GM18502 (cell line): ENCODE data around the gene ZNF83.
"Not testable (repeated sequence)": the region's sequence is repeated elsewhere in the genome, so short reads cannot be mapped to it uniquely, and the experiment has no call there.

ENCODE experiments used
- ATAC-seq: cut with Tn5 transposase; IDR thresholded peaks from one replicate; pipeline ENCODE4 v1.9.1; 2021; ENCODE audit warnings: mild to moderate bottlenecking; ENCODE audit not compliant: unreplicated experiment, poor library complexity

ZNF83 gene

GRCh38 chr19:52637718-52638585 lies at the start of gene ZNF83:
ZNF83 (minus strand) TSS chr19:52638355.
- peak; percentile 92 for ATAC-seq

GRCh38 chr19:52687684-52688083 lies 49.5 kb upstream of the ZNF83 start:
- no peak for ATAC-seq

- ATAC-seq, result no peak
Observed at GRCh38 chr19:52685811-52686210, 47.7 kb upstream of the ZNF83 start.

DNA sequence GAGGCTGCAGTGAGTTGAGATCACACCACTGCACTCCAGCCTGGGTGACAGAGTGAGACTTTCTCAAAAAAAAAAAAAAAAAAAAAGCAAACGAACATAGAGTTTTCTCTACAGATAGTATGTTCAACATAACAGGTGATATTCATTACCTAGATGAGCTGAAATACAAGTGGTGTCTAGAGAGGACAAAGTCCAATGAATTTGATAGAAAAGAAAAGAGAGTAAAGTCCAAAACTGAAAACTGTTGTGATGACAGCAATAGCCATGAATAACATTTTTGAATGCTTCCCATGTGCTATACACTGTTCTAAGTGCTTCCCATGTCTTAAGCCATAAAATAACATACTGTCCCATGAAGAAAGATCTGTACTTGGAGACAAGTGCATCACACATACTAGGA lies 43.1 kb upstream of the ZNF83 start:
- ATAC-seq, result not testable (repeated sequence)

DNA sequence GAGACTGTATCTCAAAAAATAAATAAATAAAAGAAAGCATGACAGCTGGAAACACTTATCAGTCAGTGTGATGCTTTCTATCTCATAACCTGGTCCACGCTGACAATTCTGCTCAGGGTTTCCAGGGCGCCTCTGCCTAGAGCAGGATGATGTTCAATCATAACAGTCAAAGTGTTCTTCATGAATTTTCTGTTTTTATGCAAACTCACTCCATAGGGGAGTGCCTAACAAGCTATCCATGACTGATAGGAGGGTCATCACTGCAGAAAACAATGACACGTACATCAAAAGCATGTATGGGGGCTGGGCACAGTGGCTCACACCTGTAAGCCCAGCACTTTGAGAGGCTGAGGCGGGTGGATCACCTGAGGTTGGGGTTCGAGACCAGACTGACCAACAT lies 41.4 kb upstream of the ZNF83 start:
- ATAC-seq, result no peak

GRCh38 chr19:52675239-52675638 lies 37.1 kb upstream of the ZNF83 start:
- not testable (repeated sequence) for ATAC-seq

DNA sequence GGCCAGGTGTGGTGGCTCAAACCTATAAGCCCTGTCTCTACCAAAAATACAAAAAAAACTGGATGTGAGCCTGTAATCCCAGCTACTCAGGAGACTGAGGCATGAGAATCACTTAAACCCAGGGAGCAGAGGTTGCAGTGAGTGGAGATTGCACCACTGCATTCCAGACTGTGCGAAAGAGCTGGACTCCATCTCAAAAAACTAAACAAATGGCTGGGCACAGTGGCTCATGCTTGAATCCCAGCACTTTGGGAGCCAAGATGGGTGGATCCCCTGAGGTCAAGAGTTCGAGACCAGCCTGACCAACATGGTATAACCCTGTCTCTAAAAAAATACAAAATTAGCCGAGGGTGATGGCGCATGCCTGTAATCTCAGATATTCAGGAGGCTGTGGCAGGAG lies 34.9 kb upstream of the ZNF83 start:
- no peak for ATAC-seq

DNA sequence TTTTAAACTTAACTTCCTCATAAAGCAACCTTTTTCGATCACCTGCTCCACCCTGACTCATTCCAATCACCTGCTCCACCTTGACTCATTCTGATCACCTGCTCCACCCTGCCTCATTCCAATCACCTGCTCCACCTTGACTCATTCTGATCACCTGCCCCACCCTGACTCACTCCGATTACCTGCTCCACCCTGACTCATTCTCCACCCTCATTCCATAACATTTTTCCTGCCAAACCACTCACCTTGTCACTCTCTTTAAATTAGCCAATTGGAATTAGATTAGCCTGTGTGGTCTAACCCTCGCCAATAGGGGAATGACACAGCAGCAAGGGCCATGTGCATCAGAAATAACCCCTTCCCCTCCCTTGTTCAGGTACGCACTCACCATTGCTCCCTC lies 31.9 kb upstream of the ZNF83 start:
- no peak for ATAC-seq

DNA sequence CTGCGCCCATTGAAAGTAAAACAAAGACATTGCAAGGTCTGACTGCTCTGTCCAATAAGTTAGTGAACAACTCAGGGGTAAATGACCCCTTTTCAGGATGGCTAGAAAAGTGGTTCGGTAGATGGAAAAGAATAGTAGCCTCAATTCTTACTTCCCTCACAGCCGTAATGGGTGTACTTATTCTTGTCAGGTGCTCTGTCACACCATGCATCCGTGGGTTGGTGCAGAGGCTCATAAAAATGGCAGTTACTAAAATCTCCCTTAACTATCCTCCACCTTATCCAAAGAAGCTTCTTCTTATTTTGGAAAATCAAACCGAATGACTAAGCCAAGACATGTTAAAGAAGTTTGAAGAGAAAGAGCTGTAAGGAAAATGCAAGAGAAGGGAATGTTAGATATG lies 31.4 kb upstream of the ZNF83 start:
- ATAC-seq, result no peak

DNA sequence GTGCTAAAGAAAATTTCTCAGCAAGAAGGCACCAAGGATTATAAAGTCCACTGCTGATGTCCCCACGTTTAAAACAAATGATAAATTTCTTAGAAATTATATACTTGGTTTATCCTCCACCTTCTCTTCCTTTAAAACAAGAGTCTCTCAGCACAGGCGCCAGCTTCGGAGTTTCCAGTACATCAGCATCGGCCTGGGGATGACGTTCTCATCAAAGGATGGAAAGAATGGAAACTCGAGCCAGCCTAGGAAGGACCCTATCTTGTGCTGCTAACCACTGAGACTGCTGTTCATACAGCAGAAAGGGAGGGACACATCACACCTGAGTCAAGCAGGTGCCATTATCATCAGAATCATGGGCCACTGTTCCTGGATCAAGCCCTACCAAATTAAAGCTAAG lies 29.8 kb upstream of the ZNF83 start:
- ATAC-seq, result no peak

GRCh38 chr19:52666506-52666905 lies 28.4 kb upstream of the ZNF83 start:
- ATAC-seq, result no peak

- ATAC-seq, result no peak
Observed at GRCh38 chr19:52665529-52665928, 27.4 kb upstream of the ZNF83 start.

GRCh38 chr19:52665027-52665426 lies 26.9 kb upstream of the ZNF83 start:
- ATAC-seq, result no peak

GRCh38 chr19:52664461-52664860 lies 26.3 kb upstream of the ZNF83 start:
- no peak for ATAC-seq

DNA sequence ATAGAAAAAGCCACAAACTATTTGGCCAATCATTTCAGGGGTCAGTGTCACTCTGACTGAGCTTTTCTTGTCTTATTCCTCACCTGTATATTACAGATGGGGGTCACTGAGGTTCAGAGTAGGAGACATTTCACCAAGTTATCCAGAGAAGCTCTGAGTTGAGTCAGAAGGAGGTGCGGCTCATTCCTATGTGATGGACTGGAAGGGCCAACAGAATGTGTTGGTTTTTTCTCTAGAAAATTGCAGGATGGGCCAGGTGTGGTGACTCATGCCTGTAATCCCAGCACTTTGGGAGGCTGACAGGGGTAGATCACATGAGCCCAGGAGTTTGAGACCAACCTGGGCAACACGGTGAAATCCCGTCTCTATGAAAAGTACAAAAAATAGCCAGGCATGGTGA lies 24.5 kb upstream of the ZNF83 start:
- ATAC-seq, result no peak

- ATAC-seq, result no peak
Observed at GRCh38 chr19:52660981-52661380, 22.8 kb upstream of the ZNF83 start.

DNA sequence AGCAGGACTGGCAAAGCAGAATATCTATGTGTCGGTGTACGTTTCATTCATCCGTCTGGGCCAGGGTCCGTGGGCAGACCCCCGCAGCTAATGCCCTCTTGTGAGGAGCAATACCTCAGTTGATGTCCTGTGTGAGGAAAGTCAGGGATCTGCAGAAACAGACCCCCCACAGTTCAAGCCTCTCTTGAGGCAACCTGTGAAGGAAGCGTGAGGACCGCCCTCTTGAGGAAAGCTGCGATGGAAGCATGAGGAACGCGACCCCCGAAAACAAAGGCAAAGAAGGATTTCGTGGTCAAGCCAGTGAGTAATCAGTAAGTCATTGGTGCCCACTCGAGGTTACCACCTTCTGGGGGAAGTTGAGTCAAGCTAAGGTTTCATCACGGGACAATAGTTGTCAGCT lies 20.9 kb upstream of the ZNF83 start:
- no peak for ATAC-seq

GRCh38 chr19:52658595-52658994 lies 20.4 kb upstream of the ZNF83 start:
- ATAC-seq, result no peak

DNA sequence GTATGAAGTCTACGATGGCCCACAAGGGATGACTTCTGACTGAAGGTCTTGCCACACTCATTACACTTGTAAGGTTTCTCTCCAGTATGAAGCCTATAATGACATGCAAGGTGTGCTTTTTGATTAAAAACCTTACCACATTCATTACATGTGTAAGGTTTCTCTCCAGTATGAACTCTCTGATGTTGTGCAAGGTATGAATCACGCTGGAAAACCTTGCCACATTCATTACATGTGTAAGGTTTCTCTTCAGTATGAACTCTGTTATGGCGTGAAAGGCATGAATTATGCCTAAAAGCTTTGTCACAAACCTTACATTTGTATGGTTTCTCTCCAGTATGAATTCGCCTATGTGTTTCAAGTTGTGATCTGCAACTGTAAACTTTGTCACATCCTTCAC lies 15.0 kb upstream of the ZNF83 start:
- no peak for ATAC-seq

- ATAC-seq, result no peak
Observed at GRCh38 chr19:52651956-52652355, 13.8 kb upstream of the ZNF83 start.

GRCh38 chr19:52648336-52649016 lies 10.3 kb upstream of the ZNF83 start:
- no peak for ATAC-seq
